CD4-positive, alpha-beta T cell treated with Interleukin-4 for 4 hours (primary cell): Measurements from ENCODE around the gene FKBP5.

Experiments
- DNase-seq: peaks from one replicate; pipeline ENCODE4 v3.0.0-alpha.2; 2020

Gene FKBP5

GRCh38 chr6:35651244-35651643 is 37.5 kb downstream of the FKBP5 start:
- DNase-seq = no peak

- no peak for DNase-seq
These were observed 38.7 kb downstream of the FKBP5 start for GRCh38 chr6:35650015-35650414.

- DNase-seq = no peak
These were observed 40.5 kb downstream of the FKBP5 start for GRCh38 chr6:35648203-35648602.

GRCh38 chr6:35647400-35647799 is 41.3 kb downstream of the FKBP5 start:
- no peak for DNase-seq

GRCh38 chr6:35643162-35643535 is 45.6 kb downstream of the FKBP5 start:
- DNase-seq = no peak

GRCh38 chr6:35642471-35643161 is 46.1 kb downstream of the FKBP5 start:
- peak; percentile 16 for DNase-seq

GRCh38 chr6:35640017-35640664 is 48.6 kb downstream of the FKBP5 start:
- DNase-seq = no peak

- DNase-seq = no peak
These were observed 50.0 kb downstream of the FKBP5 start for GRCh38 chr6:35638679-35639078.

- no peak for DNase-seq
These were observed 50.8 kb downstream of the FKBP5 start for GRCh38 chr6:35637911-35638310.

- no peak for DNase-seq
These were observed 52.8 kb downstream of the FKBP5 start for GRCh38 chr6:35635601-35636597.

- no peak for DNase-seq
These were observed 54.4 kb downstream of the FKBP5 start for GRCh38 chr6:35634316-35634715.

GRCh38 chr6:35633579-35634089 is 55.1 kb downstream of the FKBP5 start:
- DNase-seq = no peak

- no peak for DNase-seq
These were observed 58.8 kb downstream of the FKBP5 start for GRCh38 chr6:35629876-35630378.

- DNase-seq = no peak
These were observed 62.3 kb downstream of the FKBP5 start for GRCh38 chr6:35626401-35626800.

GRCh38 chr6:35624341-35625070 is 64.2 kb downstream of the FKBP5 start:
- peak; percentile 56 for DNase-seq

- no peak for DNase-seq
These were observed 66.4 kb downstream of the FKBP5 start for GRCh38 chr6:35622283-35622682.

- no peak for DNase-seq
These were observed 68.0 kb downstream of the FKBP5 start for GRCh38 chr6:35620706-35621105.

- DNase-seq = no peak
These were observed 75.0 kb downstream of the FKBP5 start for GRCh38 chr6:35613762-35614161.

- peak; percentile 66 for DNase-seq
These were observed 77.5 kb downstream of the FKBP5 start for GRCh38 chr6:35611240-35611639.

- no peak for DNase-seq
These were observed 77.9 kb downstream of the FKBP5 start for GRCh38 chr6:35610830-35611229.

GRCh38 chr6:35609588-35609987 is 79.1 kb downstream of the FKBP5 start:
- DNase-seq = no peak

GRCh38 chr6:35607517-35608233 is 81.0 kb downstream of the FKBP5 start:
- no peak for DNase-seq
